ENCODE data around the gene CCDC74B. TPM values are rescaled to one million over a fixed set of nuclear protein-coding genes. Genes with fewer than 3 reads are reported as not detected.
"Not testable (repeated sequence)": the region's sequence is repeated elsewhere in the genome, so short reads cannot be mapped to it uniquely, and the experiment has no call there.

Gene CCDC74B
- total and polyA plus RNA-seq, 2 of the 8 experiments (the other 6 are each of a cell fraction or from before 2014, with no cell fraction given) = 6.4 to 6.7 TPM

GRCh38 chr2:130140516-130140915 is 4.4 kb downstream of the CCDC74B start:
- H3K79me1 ChIP-seq (ENCODE audit: low read depth, low read length); H3K27ac ChIP-seq (ENCODE audit: low read depth, low read length); H3K23ac ChIP-seq (ENCODE audit: insufficient read length); H2BK20ac ChIP-seq (ENCODE audit: low read length); H2BK120ac ChIP-seq (replicated peaks; ENCODE audit: low read depth, low read length); H3K4me3 ChIP-seq (ENCODE audit: extremely low read depth in 1 of 4, insufficient read depth in 2 of 4, low read depth in 3 of 4, low read length in 4 of 4); H3K36me3 ChIP-seq (ENCODE audit: control insufficient read depth in 2 of 4, insufficient read depth in 4 of 4, low read length in 3 of 4); H2BK12ac ChIP-seq (ENCODE audit: low read depth, low read length); H3K9me3 ChIP-seq (ENCODE audit: insufficient read depth in 2 of 2, low read depth in 1 of 2, low read length in 1 of 2); H2AFZ ChIP-seq (ENCODE audit: low read length); FAIRE-seq; H4K5ac ChIP-seq (ENCODE audit: insufficient read length, low read depth, low read length); H3K18ac ChIP-seq (ENCODE audit: extremely low read depth, low read length); H3K56ac ChIP-seq (replicated peaks; ENCODE audit: insufficient read length, low read depth, low read length); H2BK5ac ChIP-seq (ENCODE audit: low read depth, low read length); H3K4ac ChIP-seq (replicated peaks; ENCODE audit: insufficient read length, low read depth, low read length); H3K27me3 ChIP-seq (replicated peaks in 1 of 4; ENCODE audit: control insufficient read depth in 3 of 4, extremely low read depth in 1 of 4, insufficient read depth in 3 of 4, low read length in 3 of 4); H3K9ac ChIP-seq (replicated peaks in 1 of 4; ENCODE audit: extremely low read depth in 1 of 4, low read depth in 3 of 4, low read length in 3 of 4); H3K23me2 ChIP-seq (ENCODE audit: low read depth, low read length); CTCF ChIA-PET (ENCODE audit: partially characterized antibody); H4K91ac ChIP-seq (replicated peaks; ENCODE audit: insufficient read length, low read length); H3K4me2 ChIP-seq (ENCODE audit: insufficient read depth in 1 of 2, low read depth in 2 of 2, low read length in 2 of 2); H3K4me1 ChIP-seq (replicated peaks in 1 of 4; ENCODE audit: control insufficient read depth in 3 of 4, insufficient read depth in 4 of 4, low read length in 3 of 4); H3K79me2 ChIP-seq (ENCODE audit: control insufficient read depth in 1 of 2, insufficient read depth in 2 of 2, low read length in 2 of 2); H4K8ac ChIP-seq (ENCODE audit: extremely low read depth, insufficient read depth, low read length); POLR2A ChIA-PET (ENCODE audit: partially characterized antibody); H4K20me1 ChIP-seq (replicated peaks in 1 of 2; ENCODE audit: control insufficient read depth in 1 of 2, insufficient read depth in 2 of 2, low read length in 2 of 2); H2BK15ac ChIP-seq (ENCODE audit: low read length); H3K14ac ChIP-seq (ENCODE audit: insufficient read length); H2AK5ac ChIP-seq (ENCODE audit: low read depth, low read length): not testable (repeated sequence)
- 89% methylated on average over 6 of the region's 7 CpGs; no CpG with 5 or more reads in 1 of the 2 experiments for WGBS, 2 experiments (ENCODE audit: extremely low coverage in 1 of 2, insufficient coverage in 1 of 2, insufficient read length in 1 of 2, insufficient replicate concordance in 2 of 2, low coverage in 1 of 2, low lambda C conversion rate in 2 of 2, missing lambda C conversion rate in 1 of 2)
- peak in 1 of 2 experiments; percentile 19 for DNase-seq (ENCODE audit: low read depth in 1 of 2, low spot score in 2 of 2)

Measured in H1 (cell line).